Stimulated activated CD8-positive, alpha-beta memory T cell treated with anti-CD3 and anti-CD28 coated beads, Interleukin-2, amount 100 ng/mL, for 1 hour (primary cell): ENCODE measurements around the gene P2RY6.

Experiments used
- DNase-seq, 2 donors: peaks; one replicate each; pipeline ENCODE4 v3.0.0-alpha.2; 2020; ENCODE audit warnings: low read depth in 2 of 2

P2RY6 gene

GRCh38 chr11:73316422-73316821 is 44.3 kb downstream of the P2RY6 start:
- no peak for DNase-seq

DNA sequence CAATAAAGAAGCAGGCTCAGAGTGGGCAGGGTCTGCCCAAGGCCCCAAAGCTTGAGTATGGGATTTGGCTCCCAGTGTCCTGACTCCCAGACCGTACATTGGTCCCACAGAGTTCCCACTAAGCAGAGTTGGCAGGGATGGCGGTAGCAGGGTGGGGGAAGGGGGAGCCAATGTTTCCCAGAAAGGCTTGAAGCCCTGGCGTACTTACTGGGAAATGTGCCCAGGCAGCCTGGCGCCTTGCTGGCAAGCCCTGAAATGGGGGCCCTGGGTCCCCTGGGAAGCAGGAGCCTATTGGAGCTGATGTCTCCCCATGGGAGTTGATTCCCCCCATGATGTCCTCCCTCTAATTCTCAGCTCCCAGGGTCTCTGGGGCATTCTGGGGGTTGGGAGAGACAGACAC is 45.2 kb downstream of the P2RY6 start:
- DNase-seq = no peak

DNA sequence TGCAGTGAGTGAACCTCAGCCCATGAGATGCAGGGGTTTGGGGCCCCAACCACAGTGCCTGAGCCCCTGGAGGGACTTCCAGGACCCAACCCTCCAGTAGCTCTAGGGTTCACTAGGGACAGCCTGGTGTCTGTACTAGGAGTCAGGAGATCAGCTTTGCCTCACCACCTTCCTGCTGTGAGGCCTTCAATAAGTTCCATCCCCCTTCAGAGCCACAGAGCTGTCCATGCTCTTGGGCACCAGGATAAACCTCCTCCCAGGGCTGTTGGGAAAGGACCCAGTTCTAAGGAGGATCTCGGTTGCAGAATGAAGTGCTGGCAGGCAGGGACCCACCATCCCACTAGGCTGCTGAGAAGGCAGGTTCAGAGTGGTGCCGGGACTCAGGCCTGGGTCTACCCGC is 45.7 kb downstream of the P2RY6 start:
- DNase-seq = no peak

DNA sequence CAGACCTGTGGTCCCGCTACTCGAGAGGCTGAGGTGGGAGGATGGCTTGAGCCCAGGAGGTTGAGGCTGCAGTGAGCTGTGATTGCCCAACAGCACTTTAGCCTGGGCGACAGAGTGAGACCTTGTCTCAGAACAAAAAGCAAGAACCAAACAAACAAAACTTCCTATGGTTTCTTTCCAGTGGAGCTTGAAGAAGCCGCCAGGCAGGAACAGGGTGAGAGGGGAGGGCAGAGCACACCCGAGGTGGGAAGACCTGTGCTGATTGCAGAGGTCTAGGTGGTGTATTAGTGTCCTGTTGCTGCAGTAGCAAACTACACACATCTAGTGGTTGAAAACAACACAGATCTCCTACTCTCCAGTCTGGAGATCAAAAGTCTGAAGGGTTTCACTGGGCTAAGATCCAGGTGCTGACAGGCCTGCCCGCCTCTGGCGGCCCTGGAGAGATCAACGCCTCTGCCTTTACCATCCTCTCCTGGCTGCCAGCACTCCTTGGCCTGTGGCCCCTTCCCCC is 46.4 kb downstream of the P2RY6 start:
- no peak for DNase-seq

DNA sequence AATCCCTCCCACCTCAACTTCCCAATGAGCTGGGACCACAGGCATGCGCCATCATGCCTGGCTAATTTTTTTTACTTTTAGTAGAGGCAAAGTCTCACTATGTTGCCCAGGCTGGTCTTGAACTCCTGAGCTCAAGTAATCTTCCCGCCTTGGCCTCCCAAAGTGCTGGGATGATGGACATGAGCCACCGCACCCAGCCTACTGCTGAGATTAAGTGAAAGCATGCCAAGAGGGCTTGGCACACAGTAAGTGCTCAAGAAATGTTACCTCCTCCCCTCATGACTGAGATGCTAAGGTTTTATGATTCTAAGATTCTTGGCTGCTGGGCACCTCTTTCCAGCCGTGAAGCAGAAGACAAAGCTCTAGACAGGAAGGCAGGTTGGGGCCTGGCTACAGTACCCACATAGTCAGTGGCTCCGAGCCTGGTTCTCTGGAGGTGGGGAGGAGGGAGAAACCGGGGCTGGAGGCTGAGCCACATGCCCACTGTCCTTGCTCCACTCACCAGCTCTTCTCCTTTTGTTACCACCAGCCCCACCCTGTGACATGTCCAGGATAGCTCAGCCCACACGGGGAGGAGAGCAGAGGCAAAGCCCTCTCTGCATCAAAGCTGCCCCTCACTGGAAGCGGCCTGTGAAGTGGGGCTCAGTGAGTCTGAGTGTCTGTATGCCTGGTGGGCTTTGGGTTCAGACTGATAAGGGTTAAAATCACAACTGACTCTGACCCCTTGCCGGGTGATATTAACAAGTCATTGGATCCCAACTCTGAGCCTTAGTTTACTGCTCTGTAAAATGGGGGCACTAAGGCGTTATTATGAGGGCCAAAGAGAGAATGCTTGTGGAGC is 48.8 kb downstream of the P2RY6 start:
- DNase-seq = no peak

DNA sequence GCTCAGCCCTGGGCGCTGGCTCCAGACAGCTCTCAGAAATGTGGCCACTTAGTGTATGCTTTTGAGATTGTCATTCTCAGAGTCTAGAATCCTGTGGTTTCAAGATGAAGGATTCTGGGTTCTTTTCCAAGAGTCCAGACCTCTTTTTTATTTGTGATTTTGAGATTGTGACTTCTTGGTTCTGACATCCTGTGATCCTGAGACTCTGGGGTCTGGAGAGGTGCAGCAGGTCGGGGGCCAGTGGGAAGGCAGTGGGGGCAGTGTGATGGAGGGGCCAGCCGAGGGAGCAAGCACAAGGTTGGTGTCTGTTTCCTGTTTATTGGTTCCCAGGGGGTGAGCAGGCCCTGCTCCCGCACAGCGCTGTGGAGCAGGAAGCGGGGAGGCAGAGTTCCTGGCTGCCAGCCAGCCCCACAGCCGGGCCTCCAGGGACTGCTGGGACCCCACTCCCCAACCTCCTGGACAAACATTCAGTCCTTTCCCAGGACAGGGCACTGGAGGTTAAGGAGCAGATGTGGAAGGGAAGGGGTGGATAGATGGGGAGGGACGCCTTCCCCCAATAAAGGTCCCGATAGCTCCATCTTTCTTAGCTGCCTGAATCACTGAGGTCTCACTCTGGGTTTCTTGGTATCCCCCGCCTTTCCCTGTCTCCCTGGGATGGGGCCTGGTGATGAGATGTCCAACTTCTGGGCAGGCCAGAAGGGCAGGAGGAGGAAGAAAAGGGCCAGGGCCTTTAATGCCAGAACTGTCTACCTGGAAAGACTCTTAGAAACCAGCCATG is 49.7 kb downstream of the P2RY6 start:
- no peak for DNase-seq

GRCh38 chr11:73322382-73323306 is 50.5 kb downstream of the P2RY6 start:
- DNase-seq = no peak

DNA sequence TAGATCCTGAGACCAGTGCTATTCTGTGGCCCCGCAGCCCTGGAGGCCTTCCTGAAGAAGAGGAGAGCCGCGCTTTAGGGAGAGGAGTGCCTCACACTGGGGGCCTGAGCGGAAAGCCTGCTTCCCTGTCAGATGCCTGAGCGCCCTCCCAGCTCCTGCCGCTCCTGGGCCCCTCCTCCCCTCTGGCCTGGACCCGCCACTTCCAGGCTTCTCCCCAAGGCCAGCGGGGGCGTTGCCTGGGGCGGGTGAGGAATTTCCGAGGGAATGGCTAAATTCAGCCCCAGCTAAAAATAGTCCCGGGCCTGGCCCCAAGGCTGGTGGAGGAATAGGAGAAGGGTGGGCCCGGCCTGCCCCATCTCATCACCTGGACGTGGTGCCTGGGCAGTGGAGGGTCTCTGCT is 51.3 kb downstream of the P2RY6 start:
- DNase-seq = no peak

DNA sequence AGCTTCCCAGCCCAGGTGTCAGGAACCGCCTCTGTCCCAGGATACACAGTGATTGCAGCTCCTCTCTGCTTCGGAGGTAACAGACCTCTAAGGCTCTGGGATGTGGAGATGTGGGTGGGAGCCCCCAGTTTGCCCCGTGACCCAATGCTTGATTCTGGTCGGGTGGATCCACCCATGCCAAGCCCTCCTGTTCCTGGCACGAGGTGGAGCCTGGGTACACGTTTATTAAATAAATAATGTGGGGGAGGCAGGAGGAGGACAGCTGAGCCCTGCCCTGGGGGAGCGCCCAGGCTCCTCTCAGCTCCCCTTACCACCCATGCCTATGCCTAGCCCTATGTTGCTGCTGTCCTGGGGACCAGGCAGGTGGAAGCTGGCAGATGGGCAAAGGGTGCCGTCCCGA is 52.0 kb downstream of the P2RY6 start:
- no peak for DNase-seq

DNA sequence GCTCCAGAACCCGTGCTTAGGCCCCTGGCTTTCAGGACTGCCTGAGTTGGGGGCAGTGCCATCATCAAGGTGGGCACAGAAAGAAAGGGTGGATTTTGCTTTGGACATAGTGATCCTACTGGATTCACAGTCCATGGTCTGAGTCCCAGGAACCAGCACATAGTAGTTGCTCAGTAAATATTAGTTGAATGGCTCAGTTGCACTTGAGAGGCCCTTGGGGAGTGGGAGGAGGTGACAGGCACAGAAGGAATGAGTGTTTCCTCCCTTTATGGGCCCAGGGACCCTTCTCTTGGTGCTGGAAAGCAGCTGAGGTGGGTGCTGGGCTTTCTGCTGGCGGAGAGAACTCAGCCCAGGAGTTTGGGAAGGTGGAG is 52.5 kb downstream of the P2RY6 start:
- no peak for DNase-seq

GRCh38 chr11:73325036-73325981 is 53.2 kb downstream of the P2RY6 start:
- DNase-seq = no peak

GRCh38 chr11:73326929-73327811 is 55.0 kb downstream of the P2RY6 start:
- no peak for DNase-seq

GRCh38 chr11:73327812-73328364 is 55.8 kb downstream of the P2RY6 start:
- DNase-seq = no peak

DNA sequence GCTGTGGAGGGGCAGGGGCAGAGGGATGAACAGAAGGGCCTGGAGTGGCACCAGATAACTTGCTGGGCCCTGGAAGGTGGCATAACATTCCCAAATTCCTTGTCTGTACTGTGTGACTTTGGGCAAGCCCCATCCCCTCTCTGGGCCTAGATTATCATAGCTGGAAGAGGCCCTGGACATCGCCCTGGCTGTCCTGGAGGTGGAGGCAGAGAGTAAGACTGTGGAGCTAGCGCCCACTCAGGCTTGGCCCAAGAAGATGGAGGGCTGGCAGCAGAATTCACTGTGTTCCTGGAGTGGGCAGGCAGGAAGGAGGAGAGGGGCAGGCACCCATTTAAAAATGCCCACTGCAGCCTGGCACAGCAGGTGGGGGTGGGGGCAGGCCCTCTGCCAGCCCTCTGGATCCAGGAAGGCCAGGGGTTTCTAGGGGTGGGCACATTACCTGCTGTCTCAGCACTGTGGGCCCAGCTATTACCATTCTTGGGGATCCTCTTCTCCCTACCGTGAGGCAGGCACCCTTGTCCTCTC is 58.5 kb downstream of the P2RY6 start:
- DNase-seq = no peak

DNA sequence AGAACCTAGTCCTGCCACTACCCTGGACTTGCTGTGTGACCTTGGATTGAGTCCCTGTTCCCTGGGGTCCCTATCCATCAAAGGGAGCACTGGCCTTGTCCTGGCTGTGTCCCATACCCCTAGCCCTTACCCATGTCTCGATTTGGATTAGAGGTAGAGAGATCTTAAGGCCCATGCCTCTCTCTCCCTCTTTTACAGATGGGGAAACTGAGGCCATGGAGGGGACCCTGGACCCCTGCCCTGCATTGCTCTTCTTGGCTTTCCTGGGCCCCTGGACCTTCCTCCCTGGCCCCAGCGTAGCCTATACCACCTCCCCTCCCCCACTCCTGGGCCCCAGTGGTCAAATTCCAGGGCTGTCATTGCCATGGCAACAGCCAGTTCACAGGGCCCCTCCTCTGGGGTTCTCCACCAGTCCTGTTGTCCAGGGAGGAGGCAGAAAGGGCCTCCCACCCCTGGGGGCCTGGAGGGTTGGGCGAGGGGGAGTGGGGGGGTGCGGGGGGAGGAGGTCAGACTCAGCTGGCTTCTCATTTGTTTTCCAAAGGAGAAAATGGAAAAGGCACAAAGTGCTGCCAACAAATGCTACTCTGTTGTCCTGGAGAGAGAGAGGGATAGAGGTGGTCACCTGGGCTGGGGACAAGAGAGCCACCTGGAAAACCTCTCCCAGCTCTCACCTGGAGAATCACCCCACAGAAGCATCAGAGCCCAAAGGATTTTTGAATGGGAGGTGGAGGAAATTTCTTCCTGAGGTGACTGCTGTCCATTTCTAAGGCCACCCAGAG is 59.2 kb downstream of the P2RY6 start:
- DNase-seq = no peak

- no peak for DNase-seq
Measured at GRCh38 chr11:73333173-73333572, 61.0 kb downstream of the P2RY6 start.

- DNase-seq = no peak
Measured at GRCh38 chr11:73333640-73334383, 61.7 kb downstream of the P2RY6 start.
